BLaER1 (cell line): ENCODE data around the gene CMTM1.

Experiments used
- H3K27ac ChIP-seq: shearing (Covaris generic); formaldehyde crosslinking; 2 replicates; pipeline ENCODE4 v1.8.1; 2022
- H3K27me3 ChIP-seq: shearing (Covaris generic); formaldehyde crosslinking; 2 replicates; pipeline ENCODE4 v1.8.1; 2022
- H3K36me3 ChIP-seq: shearing (Covaris generic); formaldehyde crosslinking; 2 replicates; pipeline ENCODE4 v1.8.1; 2022
- H3K4me1 ChIP-seq: shearing (Covaris generic); formaldehyde crosslinking; 2 replicates; pipeline ENCODE4 v1.8.1; 2022
- H3K4me2 ChIP-seq: shearing (Covaris generic); formaldehyde crosslinking; 2 replicates; pipeline ENCODE4 v1.8.1; 2022
- H3K4me3 ChIP-seq: shearing (Covaris generic); formaldehyde crosslinking; 2 replicates; pipeline ENCODE4 v1.8.1; 2022
- H3K9ac ChIP-seq: shearing (Covaris generic); formaldehyde crosslinking; 2 replicates; pipeline ENCODE4 v1.8.1; 2022
- H3K9me3 ChIP-seq: shearing (Covaris generic); formaldehyde crosslinking; 2 replicates; pipeline ENCODE4 v1.8.1; 2022
- H4K20me1 ChIP-seq: shearing (Covaris generic); formaldehyde crosslinking; 2 replicates; pipeline ENCODE4 v1.8.1; 2022
- Cebpa-rat ChIP-seq: shearing (Covaris generic); IDR thresholded peaks from 2 replicates; pipeline ENCODE4 v1.8.1; 2022

CMTM1 gene, protein sequence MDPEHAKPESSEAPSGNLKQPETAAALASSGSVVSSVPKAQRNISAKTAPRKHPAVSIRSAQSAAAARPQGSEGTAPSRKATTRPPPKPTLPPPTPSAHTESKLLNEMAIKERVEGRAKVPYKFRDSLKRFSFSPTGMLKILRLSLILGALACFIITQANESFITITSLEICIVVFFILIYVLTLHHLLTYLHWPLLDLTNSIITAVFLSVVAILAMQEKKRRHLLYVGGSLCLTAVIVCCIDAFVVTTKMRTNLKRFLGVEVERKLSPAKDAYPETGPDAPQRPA

DNA sequence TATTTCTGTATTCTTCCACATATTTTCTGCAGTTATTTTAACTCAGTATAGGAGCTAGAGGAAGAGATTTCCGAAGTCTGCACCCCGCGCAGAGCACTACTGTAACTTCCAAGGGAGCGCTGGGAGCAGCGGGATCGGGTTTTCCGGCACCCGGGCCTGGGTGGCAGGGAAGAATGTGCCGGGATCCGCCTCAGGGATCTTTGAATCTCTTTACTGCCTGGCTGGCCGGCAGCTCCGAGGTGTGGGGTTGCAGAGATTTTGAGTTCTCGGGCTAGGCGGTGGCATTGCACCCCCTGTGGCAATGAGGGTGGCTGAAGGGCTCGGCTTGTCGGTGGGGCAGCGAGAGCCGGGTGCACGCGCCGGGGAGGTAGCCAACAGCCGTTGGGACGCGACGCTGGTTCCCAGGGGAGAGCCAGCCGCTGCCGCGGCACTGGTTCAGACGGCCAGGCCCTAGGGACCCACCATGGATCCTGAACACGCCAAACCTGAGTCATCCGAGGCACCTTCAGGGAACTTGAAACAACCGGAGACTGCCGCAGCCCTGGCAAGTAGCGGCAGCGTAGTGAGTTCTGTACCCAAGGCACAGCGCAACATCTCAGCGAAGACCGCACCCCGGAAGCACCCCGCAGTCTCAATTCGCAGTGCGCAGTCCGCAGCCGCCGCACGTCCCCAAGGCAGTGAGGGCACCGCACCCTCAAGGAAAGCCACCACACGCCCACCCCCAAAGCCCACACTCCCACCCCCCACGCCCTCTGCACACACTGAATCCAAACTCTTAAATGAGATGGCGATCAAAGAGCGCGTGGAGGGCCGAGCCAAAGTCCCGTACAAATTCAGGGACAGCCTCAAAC, at the start of gene CMTM1:
TSS of gene CMTM1 (plus strand) at position 389 of the 851 bp plus-strand sequence. CDS start at position 464, 75 bp downstream.
- H3K27me3 ChIP-seq = no peaks in the 10 kb centered on the region
- H3K4me1 ChIP-seq = peaks cover 34% of the 10 kb centered on the region
- H4K20me1 ChIP-seq = peaks cover 24% of the 10 kb centered on the region
- TF ChIP-seq Cebpa-rat = no peak
- H3K9ac ChIP-seq = no peak within 1 kb of the TSS
- no peak within 1 kb of the TSS for H3K4me3 ChIP-seq
- H3K27ac ChIP-seq = no peak within 1 kb of the TSS
- H3K4me2 ChIP-seq = no peak within 1 kb of the TSS
- H3K9me3 ChIP-seq = peaks cover 11% of the 10 kb centered on the region; the same call in 1 of the 2 replicates
- H3K36me3 ChIP-seq = peaks cover 67% of the 10 kb centered on the region

DNA sequence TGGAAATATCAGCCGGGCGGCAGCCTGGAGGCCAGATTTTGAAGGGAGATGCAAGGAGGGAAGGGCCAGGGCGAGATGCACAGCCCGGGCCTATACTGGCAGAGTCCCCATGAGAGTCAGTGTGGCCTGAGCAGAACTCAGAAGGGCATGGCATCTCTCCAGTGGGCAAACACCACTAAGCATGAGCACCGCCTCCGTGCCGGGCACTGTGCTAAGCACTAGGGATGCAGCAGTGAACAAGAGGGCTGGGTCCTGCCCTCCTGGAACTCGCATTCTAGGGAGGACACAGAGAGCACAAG, 49.8 kb upstream of the CMTM1 start:
- Histone ChIP-seq H3K36me3 (no peaks in the 10 kb centered on the region), H3K4me3 (peak overlapping the region; percentile 47; the same call in 1 of the 2 replicates), H3K9ac (peak overlapping the region; percentile 72)

DNA sequence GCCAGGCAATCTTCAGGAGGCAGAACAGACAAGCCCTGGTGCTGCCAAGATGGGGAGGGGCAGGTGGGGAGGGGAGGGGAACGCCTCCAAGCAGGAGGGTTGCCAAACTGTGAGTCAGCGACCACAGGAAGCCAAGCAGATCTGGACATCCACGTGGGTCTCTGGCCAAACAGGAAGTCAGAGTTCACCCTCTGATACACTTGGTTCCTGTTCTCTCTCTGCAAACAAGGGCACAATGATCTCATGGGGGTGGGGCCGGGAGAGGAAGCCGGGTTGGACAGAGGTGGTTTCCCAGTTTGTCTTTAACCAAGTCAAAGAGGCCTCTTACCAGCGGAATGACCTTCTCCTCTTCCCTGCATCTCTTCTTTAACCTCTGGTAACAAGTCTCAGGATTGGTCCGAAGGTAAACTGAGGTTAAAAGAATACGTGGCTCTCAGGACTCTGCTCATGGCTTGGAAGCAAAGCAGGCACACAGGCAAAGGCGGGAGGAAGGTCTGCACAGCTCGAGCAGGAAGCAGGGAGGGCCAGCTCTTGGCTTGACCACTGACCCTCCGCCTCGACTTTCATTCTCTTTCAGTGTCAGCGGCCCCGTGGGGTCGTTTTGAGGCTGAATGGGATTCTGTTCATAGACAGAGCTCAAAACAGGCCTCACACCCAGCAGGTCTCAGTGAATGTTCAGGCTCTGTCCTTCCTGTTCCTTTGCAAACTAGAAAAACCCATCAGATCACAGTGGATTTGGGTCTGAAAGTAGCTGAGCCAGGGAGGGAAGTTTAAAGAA, 49.2 kb upstream of the CMTM1 start:
- Histone ChIP-seq H3K9ac (peak overlapping the region; percentile 77), H4K20me1 (no peaks in the 10 kb centered on the region), H3K4me1 (peaks cover 87% of the 10 kb centered on the region), H3K9me3 (no peaks in the 10 kb centered on the region), H3K36me3 (no peaks in the 10 kb centered on the region), H3K4me2 (peak overlapping the region; percentile 89), H3K27ac (peak overlapping the region; percentile 93), H3K27me3 (no peaks in the 10 kb centered on the region), H3K4me3 (peak overlapping the region; percentile 47)
- no peak for TF ChIP-seq Cebpa-rat

More for the DNA sequence above, 49.8 kb upstream of the CMTM1 start:
- no peaks in the 10 kb centered on the region for H4K20me1 ChIP-seq
- peaks cover 87% of the 10 kb centered on the region for H3K4me1 ChIP-seq
- peak overlapping the region; percentile 89 for H3K4me2 ChIP-seq
- H3K27me3 ChIP-seq = no peaks in the 10 kb centered on the region
- no peak for TF ChIP-seq Cebpa-rat
- H3K9me3 ChIP-seq = no peaks in the 10 kb centered on the region
- H3K27ac ChIP-seq = peak overlapping the region; percentile 93

DNA sequence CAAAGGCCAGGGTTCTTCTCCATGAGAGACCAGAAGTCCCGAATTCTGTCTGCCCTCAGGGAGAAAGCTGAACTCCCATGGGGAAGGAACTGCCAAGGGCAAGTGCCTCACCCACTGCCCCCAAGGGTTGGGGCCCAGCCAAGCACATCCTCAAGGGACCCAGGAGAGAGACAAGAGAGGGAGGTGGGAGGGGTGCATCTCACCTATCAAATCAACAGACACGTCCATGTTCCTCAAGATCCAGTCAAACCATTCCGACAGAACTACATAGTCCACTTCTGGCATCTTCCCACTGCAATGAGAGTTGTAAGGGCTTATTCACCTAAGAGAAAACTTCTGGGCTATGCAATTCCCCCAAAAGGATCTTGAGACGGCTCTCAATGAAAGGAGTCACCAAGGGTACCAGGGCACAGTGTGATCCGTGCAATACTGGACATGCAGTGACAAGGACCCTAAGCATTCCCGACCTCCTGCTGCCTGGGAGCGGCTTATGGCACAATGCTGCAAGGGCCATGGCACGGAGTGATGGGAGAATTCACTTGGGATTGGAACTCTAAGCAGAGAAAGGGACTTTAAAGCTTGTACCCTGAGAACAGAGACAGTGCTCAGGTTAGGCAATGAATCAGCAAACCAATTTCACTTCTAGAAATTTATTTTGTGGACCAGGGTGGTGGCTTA, 48.5 kb upstream of the CMTM1 start:
- no peak for TF ChIP-seq Cebpa-rat
- H3K9ac ChIP-seq = peak overlapping the region; percentile 77
- peak overlapping the region; percentile 93 for H3K27ac ChIP-seq
- no peaks in the 10 kb centered on the region for H3K36me3 ChIP-seq
- no peaks in the 10 kb centered on the region for H3K27me3 ChIP-seq
- peak overlapping the region; percentile 89 for H3K4me2 ChIP-seq
- H3K4me1 ChIP-seq = peaks cover 87% of the 10 kb centered on the region
- H4K20me1 ChIP-seq = no peaks in the 10 kb centered on the region
- H3K9me3 ChIP-seq = no peaks in the 10 kb centered on the region
- peak overlapping the region; percentile 47 for H3K4me3 ChIP-seq

DNA sequence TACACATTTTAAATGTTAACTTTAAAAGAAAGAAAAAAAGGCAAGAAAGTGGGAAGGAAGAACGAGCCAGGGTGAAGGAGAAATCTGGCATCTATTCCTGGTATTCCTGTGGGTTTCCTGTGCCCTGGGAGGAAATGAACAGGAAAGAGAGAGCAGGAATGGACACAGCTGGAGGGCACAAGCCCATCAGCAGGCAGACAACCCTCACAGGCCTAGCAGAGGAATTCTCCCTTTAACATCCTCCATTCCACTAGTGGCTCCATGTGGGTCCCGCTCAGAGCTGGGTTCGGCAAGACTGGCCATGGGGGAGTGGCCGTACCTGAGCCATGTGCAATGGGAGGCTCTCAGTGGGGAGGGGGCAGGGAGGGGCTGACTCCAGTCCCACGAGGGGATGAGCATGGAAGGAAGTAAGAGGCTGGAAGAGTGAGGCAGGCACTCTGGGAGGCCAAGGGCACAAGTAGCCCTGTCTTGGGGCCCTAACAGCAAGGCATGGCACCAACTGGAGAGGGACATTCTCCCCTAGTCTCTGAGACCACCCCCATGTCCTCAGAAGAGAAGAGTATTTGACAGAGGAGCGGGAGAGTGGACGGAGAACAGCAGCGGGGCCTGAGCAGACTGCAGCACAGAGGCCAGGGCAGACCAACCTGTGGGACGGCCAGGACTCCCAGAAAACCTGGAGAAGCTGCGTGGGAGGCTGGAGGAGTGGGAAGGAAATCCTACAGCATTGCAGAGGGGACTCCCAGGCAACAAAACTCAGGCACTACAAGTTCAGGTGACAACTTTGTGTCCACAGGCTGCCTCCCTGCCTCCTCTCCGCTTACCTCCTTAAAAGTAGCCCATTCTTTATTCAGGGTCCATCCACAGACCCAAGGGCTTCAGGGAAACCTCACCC, 46.5 kb upstream of the CMTM1 start:
- Histone ChIP-seq H3K4me3 (no peak overlapping the region), H3K27me3 (no peaks in the 10 kb centered on the region), H3K27ac (peak overlapping the region; percentile 92), H3K9ac (peak overlapping the region; percentile 36; the same call in 1 of the 2 replicates), H3K9me3 (no peaks in the 10 kb centered on the region), H4K20me1 (no peaks in the 10 kb centered on the region), H3K4me1 (peaks cover 97% of the 10 kb centered on the region), H3K4me2 (peak overlapping the region; percentile 92), H3K36me3 (no peaks in the 10 kb centered on the region)
- no peak for TF ChIP-seq Cebpa-rat

DNA sequence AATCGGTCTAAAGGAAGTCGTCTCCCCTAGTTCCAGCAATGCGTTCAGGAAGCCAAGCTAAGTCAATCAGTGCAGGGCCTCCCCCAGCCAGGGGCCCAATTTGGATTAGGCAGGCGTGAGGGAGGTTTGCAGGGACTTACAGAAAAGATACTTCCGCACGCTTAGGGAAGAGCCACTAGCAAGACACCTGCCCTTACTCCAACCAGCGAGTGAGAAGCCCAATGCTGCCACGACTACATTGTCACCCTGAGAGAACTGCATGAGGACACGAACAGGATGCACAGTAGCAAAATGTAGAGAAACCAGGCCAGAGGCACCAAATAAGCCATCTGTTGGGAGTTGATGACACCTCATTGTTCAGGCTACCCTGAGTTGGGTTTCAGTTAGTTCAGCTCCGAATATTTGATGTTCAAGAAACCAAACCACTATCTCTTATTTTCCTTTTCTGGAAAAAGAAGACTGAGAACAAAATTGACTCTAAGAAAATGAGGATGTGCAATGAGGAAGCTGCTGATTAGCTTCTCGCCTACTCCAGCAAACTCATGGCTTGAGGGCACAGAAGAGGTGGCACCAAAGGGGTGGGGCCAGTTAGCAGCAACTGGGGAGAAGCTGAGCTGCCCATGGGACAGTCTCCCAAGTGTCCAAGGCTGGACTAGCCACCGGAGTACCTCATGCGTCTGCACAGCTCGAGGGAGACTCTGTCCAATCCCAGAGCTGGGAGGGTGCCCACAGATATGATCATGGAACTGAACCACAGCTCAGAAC, 45.7 kb upstream of the CMTM1 start:
- H4K20me1 ChIP-seq = no peaks in the 10 kb centered on the region
- no peak overlapping the region for H3K4me3 ChIP-seq
- H3K9ac ChIP-seq = no peak overlapping the region; the same call in 1 of the 2 replicates
- peaks cover 100% of the 10 kb centered on the region for H3K4me1 ChIP-seq
- peak overlapping the region; percentile 92 for H3K27ac ChIP-seq
- H3K27me3 ChIP-seq = no peaks in the 10 kb centered on the region
- peak overlapping the region; percentile 92 for H3K4me2 ChIP-seq
- no peaks in the 10 kb centered on the region for H3K36me3 ChIP-seq
- H3K9me3 ChIP-seq = no peaks in the 10 kb centered on the region
- no peak for TF ChIP-seq Cebpa-rat

DNA sequence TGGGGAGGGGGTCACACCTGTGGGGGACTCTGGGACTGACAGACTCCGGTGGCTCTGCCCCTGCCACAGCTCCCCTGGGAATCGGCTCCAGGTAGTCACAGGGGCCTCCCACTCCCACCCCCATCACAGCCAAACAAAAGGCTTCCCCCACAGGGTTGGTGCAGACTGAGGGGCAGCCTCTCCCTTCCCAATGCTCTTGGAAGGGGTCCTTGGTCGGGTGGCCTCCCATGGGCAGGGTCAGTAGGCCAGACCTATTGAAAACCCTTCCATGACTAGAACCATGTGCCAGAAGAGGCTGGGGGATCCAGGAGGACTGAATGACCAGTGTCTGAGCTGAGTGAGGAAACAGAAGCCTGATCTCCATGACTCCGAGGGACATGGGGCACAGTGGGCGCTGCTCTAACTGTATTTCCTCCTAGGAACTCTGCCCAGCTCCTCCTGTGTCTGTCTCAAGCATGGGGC, 45.0 kb upstream of the CMTM1 start:
- Histone ChIP-seq H3K9me3 (no peaks in the 10 kb centered on the region), H3K4me2 (peak overlapping the region; percentile 92), H4K20me1 (no peaks in the 10 kb centered on the region), H3K36me3 (no peaks in the 10 kb centered on the region), H3K9ac (no peak overlapping the region), H3K4me1 (peaks cover 100% of the 10 kb centered on the region), H3K4me3 (no peak overlapping the region), H3K27me3 (no peaks in the 10 kb centered on the region), H3K27ac (peak overlapping the region; percentile 92)
- no peak for TF ChIP-seq Cebpa-rat
